IPS-18c (cell line): ENCODE measurements around the gene HKDC1.

ENCODE experiments used
- H3K4me3 ChIP-seq: 2 replicates; pipeline ENCODE4 v1.7.0; 2013; ENCODE audit warnings: low read depth, mild to moderate bottlenecking, low read length, moderate library complexity; ENCODE audit not compliant: insufficient read depth
- H3K9me3 ChIP-seq: one replicate; pipeline ENCODE4 v1.6.1; 2013; ENCODE audit warnings: mild to moderate bottlenecking, low read length, moderate library complexity; ENCODE audit not compliant: control insufficient read depth, insufficient read depth

HKDC1 gene

GRCh38 chr10:69213591-69214311, 6.4 kb upstream of the HKDC1 start:
- H3K9me3 ChIP-seq: no peaks in the 10 kb centered on the region
- no peak overlapping the region for H3K4me3 ChIP-seq

GRCh38 chr10:69214666-69215131, 5.4 kb upstream of the HKDC1 start:
- H3K9me3 ChIP-seq: no peaks in the 10 kb centered on the region
- no peak overlapping the region for H3K4me3 ChIP-seq

GRCh38 chr10:69215405-69216171, 4.5 kb upstream of the HKDC1 start:
- H3K4me3 ChIP-seq: no peak overlapping the region
- no peaks in the 10 kb centered on the region for H3K9me3 ChIP-seq

GRCh38 chr10:69216577-69217118, 3.5 kb upstream of the HKDC1 start:
- Histone ChIP-seq H3K4me3 (no peak overlapping the region), H3K9me3 (no peaks in the 10 kb centered on the region)

- no peak overlapping the region for H3K4me3 ChIP-seq
Observed at GRCh38 chr10:69217119-69217754, 2.9 kb upstream of the HKDC1 start.

GRCh38 chr10:69218831-69219230, 1.3 kb upstream of the HKDC1 start:
- H3K9me3 ChIP-seq: no peaks in the 10 kb centered on the region
- H3K4me3 ChIP-seq: no peak overlapping the region

More at GRCh38 chr10:69217119-69217754, 2.9 kb upstream of the HKDC1 start:
- no peaks in the 10 kb centered on the region for H3K9me3 ChIP-seq

GRCh38 chr10:69220507-69220906, 375 bp downstream of the HKDC1 start:
- no peaks in the 10 kb centered on the region for H3K9me3 ChIP-seq
- H3K4me3 ChIP-seq: no peak overlapping the region

GRCh38 chr10:69222157-69223027, 2.3 kb downstream of the HKDC1 start:
- peaks cover 2% of the 10 kb centered on the region for H3K9me3 ChIP-seq
- no peak overlapping the region for H3K4me3 ChIP-seq

GRCh38 chr10:69223028-69223342, 2.9 kb downstream of the HKDC1 start:
- H3K4me3 ChIP-seq: no peak overlapping the region

GRCh38 chr10:69224862-69225657, 4.9 kb downstream of the HKDC1 start:
- H3K4me3 ChIP-seq: no peak overlapping the region
- H3K9me3 ChIP-seq: peaks cover 2% of the 10 kb centered on the region

More at GRCh38 chr10:69223028-69223342, 2.9 kb downstream of the HKDC1 start:
- peaks cover 2% of the 10 kb centered on the region for H3K9me3 ChIP-seq

- H3K4me3 ChIP-seq: no peak overlapping the region
Observed at GRCh38 chr10:69225681-69226080, 5.5 kb downstream of the HKDC1 start.

GRCh38 chr10:69226919-69227450, 6.9 kb downstream of the HKDC1 start:
- Histone ChIP-seq H3K9me3 (peaks cover 2% of the 10 kb centered on the region), H3K4me3 (no peak overlapping the region)

More at GRCh38 chr10:69225681-69226080, 5.5 kb downstream of the HKDC1 start:
- peaks cover 2% of the 10 kb centered on the region for H3K9me3 ChIP-seq

GRCh38 chr10:69228151-69228550, 8.0 kb downstream of the HKDC1 start:
- H3K9me3 ChIP-seq: peaks cover 2% of the 10 kb centered on the region
- H3K4me3 ChIP-seq: no peak overlapping the region

- peaks cover 2% of the 10 kb centered on the region for H3K9me3 ChIP-seq
- H3K4me3 ChIP-seq: no peak overlapping the region
Observed at GRCh38 chr10:69229616-69229916, 9.4 kb downstream of the HKDC1 start.

GRCh38 chr10:69230128-69230527, 10.0 kb downstream of the HKDC1 start:
- H3K4me3 ChIP-seq: no peak overlapping the region
- peaks cover 2% of the 10 kb centered on the region for H3K9me3 ChIP-seq

- no peaks in the 10 kb centered on the region for H3K9me3 ChIP-seq
- no peak overlapping the region for H3K4me3 ChIP-seq
Observed at GRCh38 chr10:69232252-69232651, 12.1 kb downstream of the HKDC1 start.
